GM12891 (cell line): ENCODE results near the gene SIRT2.
A peak's percentile ranks its signal among the peaks of the same experiment; 100 is the strongest.

ENCODE experiments used
- POLR2A ChIP-seq: IDR thresholded peaks from 2 replicates; pipeline ENCODE4 v1.6.1; 2011; ENCODE audit warnings: low read depth, low read length, control low read depth
- POLR2AphosphoS5 ChIP-seq: IDR thresholded peaks from 2 replicates; pipeline ENCODE4 v1.6.1; 2011; ENCODE audit warnings: low read depth, low read length, control low read depth
- POU2F2 ChIP-seq: IDR thresholded peaks from 2 replicates; pipeline ENCODE4 v1.6.1; 2011; ENCODE audit warnings: low read depth, mild to moderate bottlenecking, control low read depth, low read length, moderate library complexity
- TAF1 ChIP-seq: IDR thresholded peaks from 2 replicates; pipeline ENCODE4 v1.6.1; 2011; ENCODE audit warnings: low read depth, low read length, control low read depth

GRCh38 chr19:38920602-38921419 lies 21.4 kb upstream of the SIRT2 start:
- no peak for TF ChIP-seq POLR2A
- TF ChIP-seq POLR2AphosphoS5, result peak; percentile 5; the same call in 1 of the 2 replicates
- TF ChIP-seq TAF1, result no peak
- TF ChIP-seq POU2F2, result no peak
